CD4-positive, alpha-beta T cell (primary cell): ENCODE results near the gene DIAPH2. TPM values are rescaled to one million over a fixed set of nuclear protein-coding genes. Genes with fewer than 3 reads are reported as not detected.

Source experiments
- ATAC-seq: fragments of 200-7000 bp; cut with Tn5 transposase; one replicate; pipeline ENCODE4 v1.10.0; 2022; ENCODE audit warnings: mild to moderate bottlenecking; ENCODE audit not compliant: poor library complexity
- CTCF ChIA-PET: fragments of 350-600 bp; sonication (Branson Sonifier 250); formaldehyde crosslinking; loops from one replicate; lab custom pipeline; 2021; ENCODE audit warnings: antibody characterized with exemption, inconsistent platforms; lab: Charles Lee
- POLR2A ChIA-PET: fragments of 350-600 bp; sonication (Branson Sonifier 250); formaldehyde crosslinking; loops from one replicate; lab custom pipeline; 2021; ENCODE audit warnings: antibody characterized with exemption, inconsistent platforms; lab: Charles Lee
- DNase-seq, 14 experiments: peaks; one replicate each; pipeline ENCODE4 v3.0.0-alpha.2; 2013 to 2020; ENCODE audit warnings: mixed read lengths in 2 of 14
- H3K27ac ChIP-seq, 2 donors: one replicate each; pipeline versions ENCODE4 v1.5.1 to v1.7.0; 2013; ENCODE audit warnings: low read length in 2 of 2, low read depth in 1 of 2, mild to moderate bottlenecking in 1 of 2
- H3K27me3 ChIP-seq, 2 experiments: 1 replicate in 1 of 2; 2 replicates in 1 of 2; pipeline versions ENCODE4 v1.6.1 to v1.7.0; 2013; ENCODE audit warnings: low read length in 2 of 2, control low read depth in 1 of 2, mild to moderate bottlenecking in 1 of 2, moderate library complexity in 1 of 2; ENCODE audit not compliant: insufficient read depth in 2 of 2, control insufficient read depth in 1 of 2
- H3K36me3 ChIP-seq: one replicate; pipeline ENCODE4 v1.6.1; 2013; ENCODE audit warnings: low read length, control low read depth; ENCODE audit not compliant: insufficient read depth
- H3K4me1 ChIP-seq: one replicate; pipeline ENCODE4 v1.6.1; 2013; ENCODE audit warnings: low read length, control low read depth; ENCODE audit not compliant: insufficient read depth
- H3K4me3 ChIP-seq: one replicate; pipeline ENCODE4 v1.5.1; 2013; ENCODE audit warnings: mild to moderate bottlenecking, low read length, moderate library complexity
- H3K9me3 ChIP-seq, 2 experiments: 1 replicate in 1 of 2; 2 replicates in 1 of 2; pipeline versions ENCODE4 v1.6.1 to v1.7.0; 2013; ENCODE audit warnings: low read length in 2 of 2, mild to moderate bottlenecking in 2 of 2, control low read depth in 1 of 2, moderate library complexity in 1 of 2; ENCODE audit not compliant: control insufficient read depth in 1 of 2, insufficient read depth in 1 of 2
- H3K27ac Mint-ChIP-seq: one replicate; pipeline ENCODE4 v1.8.0; 2020; ENCODE audit warnings: mixed read lengths
- H3K27me3 Mint-ChIP-seq: one replicate; pipeline ENCODE4 v1.8.0; 2021; ENCODE audit warnings: mixed read lengths
- H3K36me3 Mint-ChIP-seq: one replicate; pipeline ENCODE4 v1.8.0; 2021; ENCODE audit warnings: low read depth, mixed read lengths
- H3K4me1 Mint-ChIP-seq: one replicate; pipeline ENCODE4 v1.8.0; 2021; ENCODE audit warnings: low read depth, mixed read lengths
- H3K4me3 Mint-ChIP-seq: one replicate; pipeline ENCODE4 v1.8.0; 2020; ENCODE audit warnings: mild to moderate bottlenecking, mixed read lengths
- H3K9me3 Mint-ChIP-seq: one replicate; pipeline ENCODE4 v1.8.0; 2020; ENCODE audit warnings: mixed read lengths
- CTCF ChIP-seq: fragments of 200-600 bp; IDR thresholded peaks from one replicate; pipeline ENCODE4 v1.8.0; 2022; ENCODE audit warnings: antibody characterized with exemption, mild to moderate bottlenecking
- intact Hi-C, 2 experiments: fragments of 100-400 bp; cut with DNase I in 1 of 2; cut with micrococcal nuclease in 1 of 2; formaldehyde crosslinking; loops; one replicate each; pipeline versions ENCODE4 v1.15.1 to v1.9.0; 2023 to 2025; cut with DNase I, micrococcal nuclease
- total RNA-seq, 174 experiments: library from RNA in 2 of 174; stranded (reverse) in 2 of 174; gene quantifications; one replicate each; pipeline ENCODE4 v1.2.3 and lab custom pipeline; 2021 to 2026

The DIAPH2 gene
- total RNA-seq, 2 experiments from 2014 or later, result 11.4 to 11.7 TPM

GRCh38 chrX:97123001-97123400 is 438.4 kb downstream of the DIAPH2 start:
- no peaks in the 10 kb centered on the region for H3K4me1 ChIP-seq
- no peaks in the 10 kb centered on the region for H3K36me3 ChIP-seq
- H3K36me3 Mint-ChIP-seq, result peaks cover 14% of the 10 kb centered on the region
- no peak overlapping the region for H3K27ac ChIP-seq
- H3K9me3 ChIP-seq, result no peaks in the 10 kb centered on the region
- H3K4me3 Mint-ChIP-seq, result no peak overlapping the region
- ChIA-PET POLR2A (no interaction called here), CTCF (no interaction called here)
- H3K27me3 ChIP-seq, result no peaks in the 10 kb centered on the region
- intact Hi-C loops, result no loop called here
- no peaks in the 10 kb centered on the region for H3K4me1 Mint-ChIP-seq
- H3K4me3 ChIP-seq, result no peak overlapping the region
- H3K27ac Mint-ChIP-seq, result no peak overlapping the region
- ATAC-seq (no peak), DNase-seq (no peak)
- no peaks in the 10 kb centered on the region for H3K9me3 Mint-ChIP-seq
- no peak for TF ChIP-seq CTCF
- no peaks in the 10 kb centered on the region for H3K27me3 Mint-ChIP-seq

DNA sequence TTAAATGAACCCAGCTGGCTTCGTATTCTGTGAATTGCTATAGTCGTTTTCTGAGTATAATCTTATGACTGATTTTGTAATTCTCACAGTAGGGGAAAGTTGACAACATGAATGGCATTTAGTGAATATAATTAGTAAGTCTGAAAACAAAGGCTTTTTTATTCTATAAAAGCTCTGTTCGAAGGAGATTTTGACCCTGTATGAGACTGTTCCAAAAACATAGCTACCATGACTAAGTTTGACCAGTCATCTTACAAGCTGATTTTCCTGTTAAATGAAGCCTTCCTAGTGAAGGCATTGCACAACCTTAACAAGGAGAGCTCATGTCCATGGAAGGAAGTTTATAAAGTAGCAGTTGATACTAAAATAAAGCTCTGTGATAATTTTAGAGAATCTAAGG is 441.4 kb downstream of the DIAPH2 start:
- DNase-seq, result no peak
- intact Hi-C loops, result no loop called here
- POLR2A ChIA-PET, result no interaction called here

GRCh38 chrX:97132664-97133415 is 448.2 kb downstream of the DIAPH2 start:
- Histone ChIP-seq H3K9me3 (no peaks in the 10 kb centered on the region), H3K27ac (no peak overlapping the region), H3K27me3 (no peaks in the 10 kb centered on the region), H3K36me3 (no peaks in the 10 kb centered on the region), H3K4me1 (no peaks in the 10 kb centered on the region), H3K4me3 (no peak overlapping the region)
- no peaks in the 10 kb centered on the region for H3K27me3 Mint-ChIP-seq
- no peak for TF ChIP-seq CTCF
- no peaks in the 10 kb centered on the region for H3K4me1 Mint-ChIP-seq
- no peaks in the 10 kb centered on the region for H3K9me3 Mint-ChIP-seq
- ATAC-seq (no peak), DNase-seq (no peak)
- intact Hi-C loops, result no loop called here
- no peak overlapping the region for H3K4me3 Mint-ChIP-seq
- no peaks in the 10 kb centered on the region for H3K36me3 Mint-ChIP-seq
- no peak overlapping the region for H3K27ac Mint-ChIP-seq
- ChIA-PET CTCF (no interaction called here), POLR2A (no interaction called here)

More for the DNA sequence above, 441.4 kb downstream of the DIAPH2 start:
- H3K36me3 Mint-ChIP-seq, result no peaks in the 10 kb centered on the region
- H3K4me3 Mint-ChIP-seq, result no peak overlapping the region
- H3K27ac ChIP-seq, result no peak overlapping the region
- no peaks in the 10 kb centered on the region for H3K9me3 ChIP-seq
- no peak overlapping the region for H3K4me3 ChIP-seq
- no peak for TF ChIP-seq CTCF
- CTCF ChIA-PET, result no interaction called here
- H3K36me3 ChIP-seq, result no peaks in the 10 kb centered on the region
- no peaks in the 10 kb centered on the region for H3K27me3 Mint-ChIP-seq
- H3K27ac Mint-ChIP-seq, result no peak overlapping the region
- H3K27me3 ChIP-seq, result no peaks in the 10 kb centered on the region
- no peaks in the 10 kb centered on the region for H3K9me3 Mint-ChIP-seq
- no peaks in the 10 kb centered on the region for H3K4me1 ChIP-seq
- no peak for ATAC-seq
- no peaks in the 10 kb centered on the region for H3K4me1 Mint-ChIP-seq
